Ishikawa (cell line): ENCODE data around the gene CTNNA3.

Experiments
- CEBPB ChIP-seq: IDR thresholded peaks from 2 replicates; pipeline ENCODE4 v1.6.1; 2012
- CREB1 ChIP-seq: IDR thresholded peaks from 2 replicates; pipeline ENCODE4 v1.6.1; 2012; ENCODE audit warnings: low read depth
- EGR1 ChIP-seq: IDR thresholded peaks from 2 replicates; pipeline ENCODE4 v1.6.1; 2012
- EP300 ChIP-seq: IDR thresholded peaks from 2 replicates; pipeline ENCODE4 v1.6.1; 2012; ENCODE audit warnings: borderline replicate concordance
- MAX ChIP-seq: IDR thresholded peaks from 2 replicates; pipeline ENCODE4 v1.6.1; 2012
- RAD21 ChIP-seq: IDR thresholded peaks from 2 replicates; pipeline ENCODE4 v1.6.1; 2012; ENCODE audit warnings: low read depth
- REST ChIP-seq: IDR thresholded peaks from 2 replicates; pipeline ENCODE4 v1.6.1; 2012; ENCODE audit warnings: low read depth, mild to moderate bottlenecking
- TAF1 ChIP-seq: IDR thresholded peaks from 2 replicates; pipeline ENCODE4 v1.6.1; 2012; ENCODE audit warnings: low read depth, mild to moderate bottlenecking
- TCF12 ChIP-seq: IDR thresholded peaks from 2 replicates; pipeline ENCODE4 v1.6.1; 2012; ENCODE audit warnings: low read depth
- TEAD4 ChIP-seq: IDR thresholded peaks from 2 replicates; pipeline ENCODE4 v1.6.1; 2012
- USF1 ChIP-seq: IDR thresholded peaks from 2 replicates; pipeline ENCODE4 v1.6.1; 2012
- YY1 ChIP-seq: IDR thresholded peaks from 2 replicates; pipeline ENCODE4 v1.6.1; 2012; ENCODE audit warnings: low read depth

- TF ChIP-seq RAD21 (no peak), MAX (no peak), REST (no peak), TCF12 (no peak), EP300 (no peak), TAF1 (no peak), YY1 (no peak), EGR1 (no peak), CREB1 (no peak), CEBPB (no peak), TEAD4 (no peak), USF1 (no peak)
Measured at GRCh38 chr10:67607472-67607871, 88.5 kb downstream of the CTNNA3 start.
